Measurements from ENCODE around the gene MYO15A.

- TF ChIP-seq POLR2A (IDR thresholded peaks at IDR 0.05; ENCODE audit: low read length) = no peak
- no peak for TF ChIP-seq GATA1 (IDR thresholded peaks at IDR 0.05; ENCODE audit: low read depth, low read length)
These were observed 86.2 kb downstream of the MYO15A start for GRCh38 chr17:18194804-18195203.

Data from erythroblast (primary cell).